ENCODE measurements around the gene SPEF2. TPM values are rescaled to one million over a fixed set of nuclear protein-coding genes. Genes with fewer than 3 reads are reported as not detected.

The SPEF2 gene
- total RNA-seq, 1 experiment from 2014 or later: 8.0 TPM

- no peaks in the 10 kb centered on the region for H3K4me1 Mint-ChIP-seq (ENCODE audit: low read depth, unreplicated experiment)
- CTCF ChIA-PET: interaction anchor here (0.6 kb wide), 1 partner anchor 168 kb away, joined by 4 read pairs; no protein-coding TSS in a partner anchor
- H3K9me3 Mint-ChIP-seq (ENCODE audit: low read depth, unreplicated experiment): peaks cover 6% of the 10 kb centered on the region
- H3K27me3 Mint-ChIP-seq (ENCODE audit: unreplicated experiment): no peaks in the 10 kb centered on the region
- no peaks in the 10 kb centered on the region for H3K36me3 Mint-ChIP-seq (ENCODE audit: insufficient read depth, unreplicated experiment)
- BruUV-seq (replicated peaks): no TSS peak
- no peak overlapping the region for H3K27ac Mint-ChIP-seq (ENCODE audit: unreplicated experiment)
- no peak for TF ChIP-seq CTCF (IDR thresholded peaks at IDR 0.05; ENCODE audit: unreplicated experiment)
- no peak for DNase-seq
- no peak overlapping the region for H3K4me3 Mint-ChIP-seq (ENCODE audit: low read depth, unreplicated experiment)
- intact Hi-C loops (cut with micrococcal nuclease; ENCODE audit: unreplicated experiment): no loop called here
These were observed 245.5 kb downstream of the SPEF2 start for GRCh38 chr5:35863159-35863558.

Other genes starting within 250 kb of the SPEF2 start
- gene IL7R, start 239.0 kb downstream of the SPEF2 start, total RNA-seq (2022): 0.19 and 0.20 TPM in 2 replicates

All from Calu3 (cell line).